Activated CD8-positive, alpha-beta T cell treated with anti-CD3 and anti-CD28 coated beads for 36 hours (primary cell): ENCODE measurements around the gene EPS8L2. TPM values are rescaled to one million over a fixed set of nuclear protein-coding genes. Genes with fewer than 3 reads are reported as not detected.

Experiments used
- ATAC-seq: fragments of 200-7000 bp; cut with Tn5 transposase; one replicate; pipeline ENCODE4 v1.10.0; 2021; ENCODE audit warnings: mild to moderate bottlenecking, moderate library complexity
- CTCF ChIA-PET: fragments of 350-600 bp; sonication (Branson Sonifier 250); formaldehyde crosslinking; loops from one replicate; lab custom pipeline; 2021; ENCODE audit warnings: antibody characterized with exemption; lab: Charles Lee
- POLR2A ChIA-PET: fragments of 350-600 bp; sonication (Branson Sonifier 250); formaldehyde crosslinking; loops from one replicate; lab custom pipeline; 2021; ENCODE audit warnings: antibody characterized with exemption; lab: Charles Lee
- DNase-seq: peaks from one replicate; pipeline ENCODE4 v3.0.0-alpha.2; 2020
- H3K27ac Mint-ChIP-seq: one replicate; pipeline ENCODE4 v1.8.0; 2021; ENCODE audit warnings: mild to moderate bottlenecking, mixed read lengths
- H3K27me3 Mint-ChIP-seq: one replicate; pipeline ENCODE4 v1.8.0; 2021; ENCODE audit warnings: mixed read lengths
- H3K36me3 Mint-ChIP-seq: one replicate; pipeline ENCODE4 v1.8.0; 2021; ENCODE audit warnings: low read depth, mixed read lengths
- H3K4me1 Mint-ChIP-seq: one replicate; pipeline ENCODE4 v1.8.0; 2021; ENCODE audit warnings: low read depth, mixed read lengths
- H3K4me3 Mint-ChIP-seq: one replicate; pipeline ENCODE4 v1.8.0; 2021; ENCODE audit warnings: mild to moderate bottlenecking, moderate library complexity, mixed read lengths
- H3K9me3 Mint-ChIP-seq: one replicate; pipeline ENCODE4 v1.8.0; 2021; ENCODE audit warnings: mixed read lengths
- intact Hi-C: fragments of 100-400 bp; cut with micrococcal nuclease; formaldehyde crosslinking; loops from one replicate; pipeline ENCODE4 v1.10.0; 2022
- total RNA-seq, 2 experiments: library from RNA; stranded (reverse); gene quantifications; one replicate each; pipeline ENCODE4 v1.2.3, GENCODE V29; 2021
- TF ChIP-seq, protein P1 (sequence below): fragments of 200-600 bp; IDR thresholded peaks from one replicate; pipeline ENCODE4 v1.8.0; 2022; ENCODE audit warnings: antibody characterized with exemption, mild to moderate bottlenecking

EPS8L2 gene
- total RNA-seq, 2 experiments from 2014 or later: 15.0 to 16.7 TPM

DNA sequence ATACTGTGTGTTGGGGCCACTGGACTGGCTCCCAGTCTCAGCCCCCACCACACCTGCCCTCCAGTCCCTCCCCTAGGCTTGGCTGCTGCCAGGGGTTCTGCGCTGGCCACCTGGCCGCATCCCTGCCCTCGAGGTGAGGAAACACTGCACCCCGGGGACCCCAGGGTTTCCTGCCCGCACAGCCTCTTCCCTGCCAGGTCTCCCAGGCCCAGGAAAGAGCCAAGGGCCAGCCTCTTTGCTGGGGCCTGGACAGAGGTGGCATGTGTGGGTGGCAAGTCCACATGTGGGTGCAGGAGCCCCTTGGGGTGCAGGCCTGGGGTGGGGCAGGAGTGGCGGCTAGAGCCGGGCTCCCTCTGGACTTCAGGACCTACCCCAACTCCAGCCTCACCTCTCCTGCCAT, 2.5 kb downstream of the EPS8L2 start:
- TF ChIP-seq, protein P1, sequence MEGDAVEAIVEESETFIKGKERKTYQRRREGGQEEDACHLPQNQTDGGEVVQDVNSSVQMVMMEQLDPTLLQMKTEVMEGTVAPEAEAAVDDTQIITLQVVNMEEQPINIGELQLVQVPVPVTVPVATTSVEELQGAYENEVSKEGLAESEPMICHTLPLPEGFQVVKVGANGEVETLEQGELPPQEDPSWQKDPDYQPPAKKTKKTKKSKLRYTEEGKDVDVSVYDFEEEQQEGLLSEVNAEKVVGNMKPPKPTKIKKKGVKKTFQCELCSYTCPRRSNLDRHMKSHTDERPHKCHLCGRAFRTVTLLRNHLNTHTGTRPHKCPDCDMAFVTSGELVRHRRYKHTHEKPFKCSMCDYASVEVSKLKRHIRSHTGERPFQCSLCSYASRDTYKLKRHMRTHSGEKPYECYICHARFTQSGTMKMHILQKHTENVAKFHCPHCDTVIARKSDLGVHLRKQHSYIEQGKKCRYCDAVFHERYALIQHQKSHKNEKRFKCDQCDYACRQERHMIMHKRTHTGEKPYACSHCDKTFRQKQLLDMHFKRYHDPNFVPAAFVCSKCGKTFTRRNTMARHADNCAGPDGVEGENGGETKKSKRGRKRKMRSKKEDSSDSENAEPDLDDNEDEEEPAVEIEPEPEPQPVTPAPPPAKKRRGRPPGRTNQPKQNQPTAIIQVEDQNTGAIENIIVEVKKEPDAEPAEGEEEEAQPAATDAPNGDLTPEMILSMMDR: no peak
- H3K36me3 Mint-ChIP-seq: no peaks in the 10 kb centered on the region
- POLR2A ChIA-PET: no interaction called here
- peaks cover 8% of the 10 kb centered on the region for H3K4me1 Mint-ChIP-seq
- H3K9me3 Mint-ChIP-seq: no peaks in the 10 kb centered on the region
- CTCF ChIA-PET: no interaction called here
- no peak overlapping the region for H3K4me3 Mint-ChIP-seq
- intact Hi-C loops: no loop called here
- peaks cover 16% of the 10 kb centered on the region for H3K27me3 Mint-ChIP-seq
- H3K27ac Mint-ChIP-seq: no peak overlapping the region
- ATAC-seq (no peak), DNase-seq (no peak)

DNA sequence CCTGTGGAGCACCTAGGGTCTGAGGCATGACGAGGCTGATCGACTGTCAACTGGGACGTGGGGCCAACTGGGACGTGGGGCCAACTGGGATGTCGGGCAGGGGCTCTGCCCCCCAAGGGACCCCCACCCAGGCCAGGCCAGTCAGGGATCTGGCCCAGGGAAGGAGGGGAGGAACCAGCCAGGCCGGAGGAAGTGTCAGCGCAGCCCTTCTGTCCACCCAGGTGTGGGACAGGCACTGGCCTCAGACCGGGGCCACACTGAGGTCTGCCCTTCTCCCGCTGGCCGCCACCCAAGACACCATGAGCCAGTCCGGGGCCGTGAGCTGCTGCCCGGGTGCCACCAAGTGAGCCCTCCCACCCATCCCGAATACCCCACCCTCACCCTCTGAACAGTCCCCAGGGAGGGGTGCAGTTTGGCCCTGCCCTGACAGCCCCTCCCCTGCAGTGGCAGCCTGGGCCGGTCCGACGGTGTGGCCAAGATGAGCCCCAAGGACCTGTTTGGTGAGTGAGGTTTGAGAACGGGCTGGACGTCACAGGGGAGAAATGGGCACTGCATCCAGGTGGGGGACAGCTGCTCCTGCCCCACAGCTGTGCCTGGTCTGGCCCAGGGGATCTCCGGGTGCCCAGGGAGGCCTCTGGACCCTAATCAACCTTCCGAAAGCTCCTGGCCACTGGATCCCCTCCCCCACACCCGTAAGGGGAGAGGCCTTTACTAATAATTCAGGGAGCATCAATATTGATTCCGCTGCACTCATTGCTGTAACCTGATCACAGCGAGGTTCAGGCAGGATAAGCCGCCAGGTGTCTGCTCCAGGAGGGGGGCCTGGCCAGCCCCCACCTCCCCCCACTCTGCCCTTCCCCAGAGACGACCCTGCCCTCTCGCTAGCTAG, 3.3 kb downstream of the EPS8L2 start:
- Mint-ChIP-seq H3K4me1 (peaks cover 8% of the 10 kb centered on the region), H3K27ac (no peak overlapping the region), H3K36me3 (no peaks in the 10 kb centered on the region), H3K27me3 (peaks cover 16% of the 10 kb centered on the region), H3K4me3 (no peak overlapping the region), H3K9me3 (no peaks in the 10 kb centered on the region)
- ChIA-PET CTCF (no interaction called here), POLR2A (no interaction called here)
- ATAC-seq (no peak), DNase-seq (no peak)
- TF ChIP-seq, protein P1: no peak
- intact Hi-C loops: no loop called here

DNA sequence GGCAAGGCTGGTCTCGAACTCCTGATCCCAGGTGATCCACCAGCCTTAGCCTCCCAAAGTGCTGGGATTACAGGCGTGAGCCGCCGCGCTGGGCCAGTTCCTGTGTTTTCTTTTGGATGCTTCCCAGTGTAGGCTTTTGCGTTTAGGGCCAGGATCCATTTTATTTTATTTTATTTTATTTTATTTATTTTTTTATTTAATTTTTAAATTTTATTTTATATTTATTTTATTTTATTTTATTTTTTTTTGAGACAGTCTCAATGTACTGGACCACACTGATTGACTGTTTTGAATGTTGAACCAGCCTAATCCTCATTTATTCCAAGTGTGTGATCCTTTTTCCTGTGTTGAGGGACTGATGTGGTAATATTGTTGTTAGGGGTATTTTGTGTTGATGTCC, 8.4 kb downstream of the EPS8L2 start:
- CTCF ChIA-PET: no interaction called here
- Mint-ChIP-seq H3K4me3 (no peak overlapping the region), H3K27me3 (peaks cover 9% of the 10 kb centered on the region), H3K4me1 (peaks cover 4% of the 10 kb centered on the region), H3K27ac (no peak overlapping the region), H3K9me3 (peaks cover 4% of the 10 kb centered on the region), H3K36me3 (no peaks in the 10 kb centered on the region)
- POLR2A ChIA-PET: no interaction called here
- TF ChIP-seq, protein P1: no peak
- DNase-seq (no peak), ATAC-seq (no peak)
- intact Hi-C loops: no loop called here

DNA sequence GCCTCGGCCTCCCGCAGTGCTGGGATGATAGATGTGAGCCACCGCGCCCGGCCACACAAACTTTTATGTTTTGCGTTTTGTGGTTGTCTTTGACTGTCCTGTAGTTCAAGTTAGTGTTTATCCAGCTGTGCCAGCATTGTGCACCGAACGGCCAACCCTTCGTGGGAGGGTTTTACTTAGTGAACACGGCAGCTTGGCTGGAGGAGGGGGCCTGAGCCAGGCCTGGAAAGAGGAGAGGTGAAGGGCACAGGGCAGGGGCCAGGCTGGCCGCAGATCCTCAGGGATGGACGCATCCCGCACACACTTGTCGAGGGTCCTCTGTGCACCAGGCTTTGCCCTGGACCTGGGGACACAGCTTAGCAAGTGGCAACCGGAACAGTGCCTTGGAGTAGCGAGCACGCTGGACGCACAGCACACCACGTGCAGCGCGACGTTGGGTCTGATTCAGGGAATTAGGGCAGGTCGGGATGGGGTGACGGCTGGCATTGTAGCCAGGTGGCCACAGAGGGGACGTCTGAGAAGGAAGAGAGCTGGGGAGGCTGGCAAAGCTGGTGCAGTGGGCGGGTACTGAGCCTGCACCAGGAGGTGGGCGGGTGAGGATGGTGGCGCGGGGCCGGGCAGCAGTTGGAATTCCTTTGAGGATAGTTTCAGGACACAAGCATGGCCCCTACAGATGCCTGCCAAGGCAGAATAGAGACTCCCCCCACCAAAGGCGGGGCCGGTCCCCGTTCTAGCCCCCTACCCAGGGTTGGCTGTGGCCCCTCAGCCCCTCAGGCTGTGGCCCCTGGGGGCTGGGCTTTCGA, 13.4 kb downstream of the EPS8L2 start:
- Mint-ChIP-seq H3K9me3 (peaks cover 4% of the 10 kb centered on the region), H3K4me3 (no peak overlapping the region), H3K27ac (no peak overlapping the region), H3K36me3 (no peaks in the 10 kb centered on the region), H3K27me3 (peaks cover 27% of the 10 kb centered on the region), H3K4me1 (peaks cover 8% of the 10 kb centered on the region)
- ChIA-PET POLR2A (no interaction called here), CTCF (interaction anchor here (10.0 kb wide), 1 partner anchor 164 kb away, joined by 73 read pairs; no protein-coding TSS in a partner anchor)
- ATAC-seq: no peak
- intact Hi-C loops: no loop called here
- no peak for DNase-seq
- TF ChIP-seq, protein P1: no peak
